ENCODE results near the gene POLRMT.
A peak's percentile ranks its signal among the peaks of the same experiment; 100 is the strongest.
"Not testable (repeated sequence)": the region's sequence is repeated elsewhere in the genome, so short reads cannot be mapped to it uniquely, and the experiment has no call there.

Gene POLRMT

DNA sequence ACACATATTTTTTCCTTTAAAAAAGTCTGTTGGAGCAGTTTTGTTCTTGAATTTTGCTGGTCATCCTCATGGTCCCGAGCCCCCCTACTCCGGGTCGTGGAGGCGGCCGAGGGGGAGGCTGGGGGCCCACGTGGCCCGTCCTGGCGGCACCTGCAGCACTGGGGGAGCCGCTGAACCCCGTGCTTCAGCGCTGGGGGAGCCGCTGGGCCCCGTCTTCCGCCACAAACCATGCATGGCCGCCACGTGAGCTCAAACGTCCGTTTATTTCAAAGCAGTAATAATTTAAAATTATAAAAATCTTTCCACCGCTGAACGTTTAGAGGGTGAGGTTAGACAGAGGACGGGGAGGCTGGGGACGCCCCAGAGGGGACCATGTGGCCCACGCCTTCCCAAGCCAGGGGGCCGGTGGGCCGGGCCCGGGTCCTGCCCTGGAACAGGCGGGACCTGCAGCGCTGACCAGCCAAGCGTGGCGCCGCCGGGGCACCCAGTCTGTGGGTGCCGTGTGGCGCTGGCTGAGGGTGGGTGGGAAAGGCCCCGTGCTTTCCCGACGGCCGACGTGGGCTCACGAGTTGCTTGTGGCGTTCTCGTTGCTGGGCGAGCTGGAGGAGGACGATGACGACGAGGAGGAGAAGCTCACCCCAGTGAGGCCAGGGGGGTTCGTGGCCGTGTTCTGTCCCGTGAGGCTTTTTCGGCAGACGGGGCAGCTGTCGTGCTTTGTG is 14.4 kb upstream of the POLRMT start:
- no peak for DNase-seq (ENCODE audit: low spot score)

DNA sequence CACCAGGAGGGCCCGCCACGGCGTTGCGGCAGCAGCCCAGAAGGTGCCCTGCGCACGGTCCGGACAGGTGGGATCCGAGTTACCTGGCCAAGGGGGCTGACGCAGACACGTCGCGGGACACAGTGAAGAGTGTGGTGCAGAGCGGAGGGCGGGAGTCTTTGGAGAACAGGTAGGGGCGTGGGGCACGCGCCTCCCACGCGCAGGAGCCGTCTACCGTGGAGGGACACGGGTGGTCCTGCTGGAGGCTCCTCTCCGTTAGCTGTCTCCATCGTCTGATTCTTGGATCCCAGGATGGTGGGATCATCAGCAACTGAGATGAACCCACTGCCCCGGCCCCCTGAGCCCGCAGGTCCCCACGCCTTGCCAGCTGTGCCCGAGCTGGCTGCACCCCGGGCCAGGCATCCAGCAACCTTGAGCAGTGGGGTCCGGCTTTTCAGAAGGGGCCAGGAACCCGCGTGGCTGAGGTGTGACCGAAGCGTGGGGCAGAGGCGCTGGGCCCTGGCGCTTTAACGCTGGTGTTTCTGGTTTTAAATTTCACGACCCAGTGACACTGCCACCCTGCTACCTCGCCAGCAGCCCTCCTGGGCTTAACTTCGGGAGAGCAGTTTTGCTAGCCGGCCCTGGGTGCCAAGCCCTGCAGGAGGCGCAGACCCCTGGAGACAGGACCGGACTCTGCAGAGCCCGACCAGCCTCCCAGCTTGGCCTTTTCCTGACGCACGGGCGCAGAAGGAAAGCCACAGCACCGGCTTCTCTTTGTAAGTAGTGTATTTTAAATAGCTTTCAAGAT is 13.6 kb upstream of the POLRMT start:
- no peak for DNase-seq (ENCODE audit: low spot score)

DNA sequence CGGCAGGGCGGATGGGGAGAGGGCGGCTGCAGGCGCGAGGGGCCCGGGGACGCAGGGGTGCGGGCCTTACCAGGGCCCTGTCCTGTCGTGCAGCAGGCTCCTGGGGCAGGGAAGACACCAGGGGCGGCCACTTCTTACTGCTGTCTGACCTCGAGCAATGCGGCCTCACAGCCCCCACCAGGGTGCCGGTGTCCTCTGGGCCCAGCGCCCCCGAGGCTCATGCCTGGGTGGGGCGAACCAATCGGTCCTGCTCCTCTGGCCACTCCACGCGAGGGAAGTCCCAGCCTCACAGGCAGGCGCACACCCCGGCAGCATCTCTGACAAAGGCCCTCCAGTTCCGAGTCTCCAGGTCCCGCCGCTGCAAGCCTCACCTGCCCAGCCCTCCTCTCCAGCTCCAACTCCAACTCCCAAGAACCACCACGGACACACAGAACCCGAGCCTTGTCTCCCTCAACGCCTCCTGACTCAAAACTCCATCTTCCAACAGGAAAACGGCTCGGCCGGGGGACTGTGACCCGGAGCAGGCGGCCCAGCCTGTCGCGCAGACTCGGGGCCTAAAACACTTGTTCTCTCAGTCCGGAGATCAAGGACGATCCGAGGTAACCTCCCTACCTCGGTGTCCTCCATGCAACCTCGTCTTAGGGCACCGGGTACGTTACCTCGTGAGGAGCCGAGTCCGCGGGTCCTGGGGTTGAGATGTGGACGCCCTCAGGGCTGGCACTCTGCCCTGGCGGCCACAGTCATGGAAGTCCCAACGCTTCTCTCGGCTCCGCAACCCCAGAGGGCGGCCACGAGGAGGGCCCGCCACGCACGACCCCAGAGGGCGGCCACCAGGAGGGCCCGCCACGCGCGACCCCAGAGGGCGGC is 12.8 kb upstream of the POLRMT start:
- no peak for DNase-seq (ENCODE audit: low spot score)

DNA sequence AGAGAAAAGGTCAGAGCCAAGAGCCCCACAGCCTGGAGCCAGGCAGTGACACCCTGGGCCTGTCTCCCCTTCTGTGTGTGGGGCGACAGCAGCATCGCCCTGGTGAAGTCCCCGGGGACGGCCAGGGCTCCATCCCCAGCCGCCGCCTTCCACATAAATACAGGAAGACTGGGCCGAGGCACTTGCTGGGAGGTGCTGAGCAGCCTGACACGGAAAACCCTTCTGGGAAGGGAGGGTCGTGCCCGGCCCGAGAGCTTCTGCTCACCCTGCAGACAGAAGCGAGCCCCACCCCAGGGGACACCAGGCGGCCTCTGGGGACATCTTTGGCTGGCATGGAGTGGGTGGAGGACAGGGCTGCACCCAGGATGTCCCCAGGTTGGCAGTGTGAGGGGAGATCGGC is 11.5 kb upstream of the POLRMT start:
- DNase-seq (ENCODE audit: low spot score): no peak

DNA sequence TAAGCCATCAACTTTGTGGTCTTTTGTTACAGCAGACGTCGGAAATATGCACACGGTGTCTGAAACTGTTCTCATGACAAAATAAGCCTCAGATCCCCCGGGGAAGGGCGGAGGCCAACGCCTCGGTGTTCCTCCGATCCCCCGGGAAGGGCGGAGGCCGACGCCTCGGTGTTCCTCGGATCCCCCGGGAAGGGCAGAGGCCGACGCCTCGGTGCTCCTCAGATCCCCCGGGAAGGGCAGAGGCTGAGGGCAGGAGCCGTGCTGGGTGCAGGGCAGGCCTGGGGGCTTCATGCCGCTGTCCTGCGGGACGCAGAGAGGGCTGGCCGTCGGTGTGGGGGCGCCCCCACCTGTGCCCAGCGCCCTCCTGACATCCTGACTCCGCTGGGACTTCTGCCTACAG is 11.0 kb upstream of the POLRMT start:
- no peak for DNase-seq (ENCODE audit: low spot score)

DNA sequence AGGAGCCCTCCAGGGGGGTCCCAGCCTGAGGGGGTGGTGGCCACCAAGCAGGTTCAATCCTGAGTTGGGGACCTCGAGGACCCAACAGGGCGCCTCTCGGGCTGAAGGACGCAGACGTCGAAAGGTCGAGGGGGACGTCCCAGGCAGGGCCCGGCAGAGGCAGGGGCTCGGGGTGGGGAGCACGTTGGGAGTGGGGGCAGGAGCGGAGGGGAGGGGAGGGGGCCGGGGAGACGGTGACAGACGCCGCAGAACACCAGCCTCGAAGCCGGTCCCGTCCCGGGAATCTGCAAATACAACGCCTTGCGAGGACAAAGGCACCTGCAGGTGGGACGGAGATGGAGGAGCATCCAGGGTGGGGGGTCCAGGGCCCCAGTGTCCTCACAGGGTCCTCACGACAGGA is 10.4 kb upstream of the POLRMT start:
- DNase-seq (ENCODE audit: low spot score): no peak

DNA sequence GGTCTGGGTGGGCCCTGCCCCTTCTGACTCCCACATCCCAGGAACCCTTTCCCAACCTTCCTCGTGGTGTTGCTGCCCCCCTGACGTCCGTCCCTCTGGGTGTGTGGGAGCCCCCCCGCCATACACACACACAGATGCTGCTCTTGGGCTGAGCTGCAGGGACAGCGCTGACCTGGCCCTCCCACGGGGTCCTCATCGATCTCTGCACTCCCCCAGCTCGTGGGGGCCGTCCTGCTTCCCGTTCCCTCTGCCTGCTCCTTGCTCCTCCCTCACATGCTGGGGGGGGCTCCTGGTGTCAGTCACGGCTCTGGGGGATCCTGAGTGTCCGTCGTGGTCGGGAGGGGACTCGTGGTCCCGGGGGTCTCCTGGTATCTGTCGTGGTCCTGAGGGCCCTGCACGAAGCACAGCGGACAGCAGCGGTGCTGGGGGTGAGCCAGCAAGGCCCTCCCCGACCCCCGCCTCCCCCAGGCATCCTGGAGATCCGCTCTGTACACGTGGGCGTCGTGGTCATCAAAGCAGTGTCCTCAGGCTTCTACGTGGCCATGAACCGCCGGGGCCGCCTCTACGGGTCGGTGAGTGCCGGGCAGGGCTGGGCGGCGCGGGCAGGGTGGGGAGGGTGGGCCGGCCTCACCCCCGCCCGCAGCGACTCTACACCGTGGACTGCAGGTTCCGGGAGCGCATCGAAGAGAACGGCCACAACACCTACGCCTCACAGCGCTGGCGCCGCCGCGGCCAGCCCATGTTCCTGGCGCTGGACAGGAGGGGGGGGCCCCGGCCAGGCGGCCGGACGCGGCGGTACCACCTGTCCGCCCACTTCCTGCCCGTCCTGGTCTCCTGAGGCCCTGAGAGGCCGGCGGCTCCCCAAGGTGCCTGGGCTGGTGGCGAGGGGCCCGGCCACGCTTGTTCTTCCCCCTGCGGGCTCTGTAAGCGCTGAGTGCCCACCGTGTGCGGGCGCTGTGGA is 9.7 kb upstream of the POLRMT start:
- DNase-seq (ENCODE audit: low spot score): no peak

DNA sequence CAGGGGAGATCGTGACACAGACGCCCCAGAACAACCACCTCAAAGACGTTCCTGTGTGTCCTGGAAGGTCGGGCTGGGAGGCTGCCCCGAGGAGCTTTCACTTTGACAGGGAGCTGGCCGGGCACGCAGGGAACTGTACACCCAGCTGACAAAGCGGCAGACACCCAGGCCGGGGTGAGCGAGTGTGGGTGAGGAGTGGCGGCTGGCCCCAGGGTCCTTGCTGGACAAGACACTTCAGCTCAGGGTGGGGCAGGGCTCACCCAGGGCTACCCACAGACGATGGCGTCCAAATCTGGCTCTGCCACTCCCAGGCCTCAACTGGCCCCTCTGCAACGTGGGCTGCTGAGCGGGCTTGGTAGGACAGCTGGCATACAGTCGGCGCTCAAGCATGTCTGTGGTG is 8.4 kb upstream of the POLRMT start:
- no peak for DNase-seq (ENCODE audit: low spot score)

DNA sequence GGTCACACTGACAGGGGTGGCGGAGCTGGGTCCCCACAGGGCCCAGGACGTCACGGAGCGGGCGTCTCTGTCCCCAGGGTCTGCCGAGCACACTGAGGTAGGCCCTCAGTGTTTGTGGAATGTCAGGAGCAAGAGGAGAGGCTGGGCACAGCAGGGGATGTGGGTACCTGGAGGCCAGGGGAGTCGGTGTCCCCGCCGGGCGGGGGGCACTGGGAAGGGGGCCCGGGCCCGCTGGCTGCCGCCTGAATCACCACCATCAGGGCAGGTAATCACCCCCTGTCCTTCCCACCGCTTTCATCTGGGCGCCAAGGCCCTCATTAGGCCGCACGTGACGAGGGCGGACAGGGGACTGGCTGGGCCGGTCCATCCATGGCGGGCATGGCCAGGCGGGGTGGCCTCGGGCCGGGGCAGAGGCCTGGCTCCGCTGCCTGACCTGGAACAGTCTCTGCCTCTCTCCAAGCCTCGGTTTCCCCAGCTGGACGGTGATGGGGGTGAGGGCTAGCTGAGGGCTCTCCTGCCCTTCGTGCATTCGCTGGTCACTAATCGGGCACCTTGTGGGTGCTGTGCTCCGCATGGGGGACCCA is 7.4 kb upstream of the POLRMT start:
- DNase-seq (ENCODE audit: low spot score): no peak

DNA sequence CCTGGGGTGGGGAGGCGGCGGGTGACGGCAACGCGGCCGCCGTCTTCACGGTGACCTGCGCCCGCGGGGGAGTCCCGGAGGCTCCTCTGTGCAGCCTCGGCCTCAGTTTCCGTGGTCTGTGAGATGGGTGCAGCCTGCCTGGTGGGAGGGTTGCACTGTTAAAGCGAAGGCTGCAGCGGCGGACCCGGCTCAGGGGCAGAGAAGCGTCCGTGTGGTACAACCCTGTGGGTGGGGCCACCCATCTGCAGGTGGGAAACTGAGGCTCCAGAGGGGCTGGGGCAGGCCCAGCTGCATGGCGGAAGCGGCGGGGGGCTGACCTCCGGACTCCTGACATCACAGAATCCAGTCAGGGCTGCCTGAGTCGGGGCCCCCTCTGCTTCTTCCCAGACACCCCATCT is 6.8 kb upstream of the POLRMT start:
- no peak for DNase-seq (ENCODE audit: low spot score)

DNA sequence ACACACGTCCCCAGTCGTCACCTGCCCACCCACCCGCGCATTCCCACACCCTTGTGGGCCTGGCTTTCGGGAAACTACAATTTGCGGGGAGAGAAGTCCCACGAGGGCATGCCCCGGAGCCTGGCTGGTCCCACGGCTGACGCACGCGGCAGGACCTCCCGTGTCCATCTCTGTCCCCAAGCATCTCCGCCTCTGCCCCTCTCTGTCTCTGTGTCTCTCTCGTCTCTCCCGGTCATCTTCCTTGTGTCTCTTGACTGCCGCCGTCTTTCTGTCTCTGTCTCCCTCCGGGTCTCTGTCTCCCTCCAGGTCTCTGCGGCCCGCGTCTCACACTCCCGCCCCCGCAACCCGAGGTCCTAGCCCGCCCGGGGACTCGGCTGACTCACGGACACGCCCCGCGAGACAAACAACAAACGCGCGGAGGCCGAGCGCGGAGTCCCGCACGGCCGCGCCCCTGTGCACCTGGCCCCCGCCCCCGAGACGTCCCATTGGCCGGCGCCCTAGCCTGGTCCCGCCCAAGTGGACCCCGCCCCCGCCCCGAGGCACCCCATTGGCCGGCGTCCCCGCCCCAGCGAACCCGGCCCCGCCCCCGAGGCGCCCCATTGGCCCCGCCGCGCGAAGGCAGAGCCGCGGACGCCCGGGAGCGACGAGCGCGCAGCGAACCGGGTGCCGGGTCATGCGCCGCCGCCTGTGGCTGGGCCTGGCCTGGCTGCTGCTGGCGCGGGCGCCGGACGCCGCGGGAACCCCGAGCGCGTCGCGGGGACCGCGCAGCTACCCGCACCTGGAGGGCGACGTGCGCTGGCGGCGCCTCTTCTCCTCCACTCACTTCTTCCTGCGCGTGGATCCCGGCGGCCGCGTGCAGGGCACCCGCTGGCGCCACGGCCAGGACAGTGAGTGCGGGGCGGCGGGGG is 6.2 kb upstream of the POLRMT start, which contains the start of gene FGF22:
FGF22 (plus strand) TSS at position 627 of the 908 bp plus-strand sequence; CDS start at position 674, 47 bp downstream.
- peak; percentile 99 for DNase-seq (ENCODE audit: low spot score)

DNA sequence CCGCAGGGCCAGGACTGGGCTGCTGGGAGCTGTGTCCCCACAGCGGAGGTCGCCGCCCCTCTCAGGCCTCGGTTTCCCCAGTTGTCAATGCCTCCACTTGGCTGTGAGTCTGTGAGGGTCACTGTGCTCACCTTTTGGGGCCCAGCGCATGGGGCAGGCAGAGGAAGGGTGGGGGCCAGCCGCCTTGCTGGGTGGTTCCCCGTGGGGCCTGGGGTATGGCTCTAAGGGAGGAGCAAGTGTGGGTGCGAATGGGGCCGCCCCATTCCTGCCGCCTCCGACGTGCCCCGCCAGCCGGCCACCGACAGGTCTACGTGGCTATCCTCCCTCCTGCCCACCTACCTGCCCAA is 5.5 kb upstream of the POLRMT start:
- no peak for DNase-seq (ENCODE audit: low spot score)

DNA sequence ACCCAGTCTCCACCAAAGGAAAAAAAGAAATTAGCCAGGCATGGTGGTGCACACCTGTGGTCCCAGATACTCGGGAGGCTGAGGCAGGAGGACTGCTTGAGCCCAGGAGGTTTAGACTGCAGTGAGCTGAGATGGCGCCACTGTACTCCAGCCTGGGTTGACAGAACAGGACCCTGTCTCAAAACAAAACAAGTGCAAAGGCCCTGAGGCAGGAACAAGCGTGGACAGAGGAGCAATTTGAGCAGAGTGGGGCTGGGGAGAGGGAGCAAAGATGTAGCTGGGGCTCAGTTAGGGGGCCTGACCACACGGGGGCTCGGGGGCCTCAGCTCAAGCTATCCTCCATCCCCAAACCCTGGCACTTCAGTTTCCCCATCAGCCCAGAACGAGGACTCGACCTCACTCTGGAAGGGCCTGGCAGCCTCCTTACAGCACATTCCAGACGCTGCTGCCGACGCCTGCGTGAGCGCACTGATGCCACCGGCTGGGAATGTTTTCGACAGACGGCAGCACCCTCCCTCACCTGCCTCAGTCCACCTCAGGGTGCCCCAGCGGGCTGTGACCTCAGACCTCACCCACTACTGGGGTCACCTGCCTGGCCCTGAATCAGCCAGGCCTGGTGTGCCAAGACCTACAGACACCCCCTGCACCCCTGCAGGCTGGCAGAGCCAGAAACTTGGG is 1.8 kb upstream of the POLRMT start:
- no peak for DNase-seq (ENCODE audit: low spot score)

DNA sequence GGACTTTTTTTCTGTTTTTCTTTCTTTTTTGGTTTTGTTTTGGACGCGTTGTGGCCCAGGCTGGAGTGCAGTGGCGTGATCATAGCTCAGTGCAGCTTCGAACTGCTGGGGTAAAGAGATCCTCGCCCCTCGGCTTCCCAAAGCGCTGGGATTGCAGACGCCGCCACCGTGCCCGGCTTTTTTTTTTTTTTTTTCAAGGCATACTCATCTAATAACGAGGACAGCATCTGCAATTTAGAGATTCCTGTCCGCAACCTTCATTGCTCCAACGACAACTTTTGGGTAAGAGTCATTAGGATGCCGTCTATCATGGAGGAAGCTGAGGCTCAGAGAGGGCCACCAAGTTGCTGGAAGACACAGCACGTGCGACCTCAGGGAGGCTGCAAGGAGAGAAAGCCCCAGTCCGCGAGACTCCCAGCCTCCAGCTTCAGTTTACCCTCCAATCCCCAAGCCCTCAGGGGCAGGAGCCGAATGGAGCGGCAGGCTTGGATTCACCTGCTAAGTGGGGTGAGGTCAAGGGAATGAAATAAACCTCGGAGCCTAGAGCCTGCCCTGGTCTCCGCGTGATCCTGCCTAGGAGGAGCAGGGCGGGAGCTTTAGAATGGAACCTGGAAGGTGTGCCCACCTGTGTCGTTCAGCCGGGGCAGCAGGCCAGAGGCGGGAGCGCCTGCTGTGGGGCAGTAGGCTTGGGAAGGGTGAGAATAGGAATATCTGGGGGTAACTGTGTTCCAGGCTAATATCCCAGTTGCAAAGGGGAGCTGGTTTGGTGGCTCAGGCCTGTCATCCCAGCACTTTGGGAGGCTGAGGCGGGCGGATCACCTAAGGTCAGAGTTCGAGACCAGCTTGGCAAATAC is 676 bp upstream of the POLRMT start:
- DNase-seq (ENCODE audit: low spot score): no peak

DNA sequence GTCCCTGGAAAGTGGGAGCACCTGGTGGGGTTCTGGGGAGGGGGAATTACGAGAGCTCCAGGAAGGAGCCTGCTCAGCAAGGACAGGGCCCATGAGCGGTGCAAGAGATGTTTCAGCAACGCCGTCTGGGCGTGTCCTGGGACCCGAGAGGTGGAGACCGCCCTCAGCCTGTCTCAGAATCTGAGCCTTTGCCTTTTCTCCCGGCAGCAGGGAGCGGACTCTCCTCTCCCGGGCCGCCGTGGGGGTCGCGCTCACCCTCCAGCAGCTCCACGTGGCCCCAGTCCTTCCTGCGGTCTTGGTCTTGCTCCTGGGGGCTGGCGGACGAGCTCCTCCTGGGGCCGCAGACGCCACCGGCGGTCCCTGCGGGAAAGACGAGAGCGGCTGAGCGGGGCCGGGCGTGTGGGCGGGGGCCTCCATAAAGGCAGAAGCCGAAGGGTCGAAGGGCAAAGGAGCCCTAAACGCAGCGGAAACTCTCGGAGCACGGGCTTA is 714 bp downstream of the POLRMT start:
- peak; percentile 76 for DNase-seq (ENCODE audit: low spot score)

DNA sequence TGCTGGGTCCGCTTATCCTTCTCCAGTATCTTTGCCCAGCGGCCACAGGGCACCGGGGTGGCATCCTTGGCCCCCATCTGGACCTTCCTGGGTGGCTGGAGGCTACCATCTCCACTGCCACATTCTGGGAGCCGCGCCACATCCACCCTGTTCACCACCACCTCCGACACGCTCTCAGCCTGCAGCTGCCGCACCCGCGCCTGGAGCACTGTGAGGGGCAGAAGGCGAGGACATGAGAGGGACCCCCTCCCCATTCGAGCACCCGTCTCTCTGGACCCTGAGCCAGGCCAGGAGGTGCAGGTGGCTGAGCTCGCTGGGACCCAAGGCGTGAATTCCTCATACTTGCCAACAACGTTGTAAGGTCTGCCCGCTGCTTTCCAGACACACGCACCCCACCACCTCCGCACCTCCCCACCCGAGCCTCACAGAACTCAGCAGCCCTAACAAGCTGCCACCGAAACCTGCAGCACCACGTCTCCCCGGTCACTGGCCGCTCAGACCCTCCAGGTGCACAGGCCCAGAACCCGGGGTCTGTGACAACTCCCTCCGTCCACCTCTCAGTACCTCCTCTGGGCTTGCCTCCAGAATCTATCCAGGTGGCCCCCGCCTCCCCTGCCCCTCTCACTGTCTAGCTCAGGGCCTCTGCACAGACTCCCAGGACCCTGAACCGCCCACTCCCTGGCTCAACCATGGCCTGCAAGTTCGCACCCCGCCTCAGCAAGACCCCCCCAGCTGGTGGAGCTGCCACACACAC is 3.2 kb downstream of the POLRMT start:
- DNase-seq (ENCODE audit: low spot score): no peak

DNA sequence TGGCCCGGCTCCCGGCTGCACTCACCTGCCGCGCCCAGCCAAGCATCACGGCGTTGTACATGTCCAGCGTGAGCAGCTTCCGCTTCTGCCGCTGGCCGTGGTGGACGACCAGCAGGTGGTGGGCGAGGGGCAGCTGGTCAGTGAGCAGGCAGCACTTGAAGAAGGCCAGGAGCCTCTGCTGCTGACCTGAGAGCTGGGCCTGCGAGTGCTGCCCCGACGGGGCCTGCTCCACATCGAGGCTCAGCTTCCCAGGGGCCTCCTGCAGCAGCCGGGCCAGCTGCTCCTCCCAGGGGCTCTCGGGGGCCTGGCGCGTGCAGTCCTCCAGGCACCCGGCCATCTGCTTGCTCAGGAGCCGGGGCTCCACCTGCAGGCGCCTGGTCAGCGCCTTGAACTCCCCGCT is 3.8 kb downstream of the POLRMT start:
- not testable (repeated sequence) for DNase-seq (ENCODE audit: low spot score)

DNA sequence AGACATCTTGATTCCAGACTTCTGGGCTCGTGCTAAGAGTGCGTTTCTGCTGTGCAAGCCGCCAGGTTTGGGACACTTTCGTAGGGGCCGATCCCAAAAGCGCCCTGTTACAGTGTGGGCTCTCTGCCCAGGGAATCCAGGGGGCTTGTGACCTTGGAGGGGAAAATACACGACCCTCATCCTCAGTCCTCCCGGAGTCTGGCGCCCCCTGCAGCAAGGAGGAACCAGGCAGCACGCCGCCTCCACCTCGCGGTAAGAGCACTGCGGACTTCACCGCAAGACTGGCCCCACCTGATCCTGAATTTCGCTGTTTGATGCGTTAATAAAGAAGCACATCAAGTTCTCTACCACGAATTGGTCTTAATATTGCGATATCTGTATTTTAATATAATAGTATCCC is 5.2 kb downstream of the POLRMT start:
- no peak for DNase-seq (ENCODE audit: low spot score)

Data from AG08396 (cell line).